ENCODE measurements around the gene TDG.

DNA sequence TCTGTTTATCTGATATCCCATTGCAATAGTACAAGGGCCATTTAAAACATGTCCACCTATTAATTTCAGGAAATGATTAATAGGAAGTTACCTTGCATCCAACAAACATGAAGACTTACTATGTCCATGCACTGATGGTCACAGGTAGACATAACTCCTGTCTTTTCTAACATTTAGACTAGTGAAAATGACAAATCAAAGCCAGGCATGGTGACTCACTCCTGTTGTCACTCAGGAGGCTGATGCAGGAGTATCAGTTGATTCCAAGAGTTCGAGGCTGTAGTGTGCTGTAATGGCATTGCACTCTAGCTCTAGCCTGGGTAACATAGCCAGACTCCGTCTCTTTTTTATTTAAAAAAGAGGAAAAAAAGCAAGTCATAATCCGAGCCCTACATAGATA lies 20.7 kb upstream of the TDG start:
- TF ChIP-seq POLR2A (IDR thresholded peaks at IDR 0.05) (no peak), CTCF (IDR thresholded peaks at IDR 0.05) (no peak)

Measured in esophagus squamous epithelium (tissue), 4 donors.